ENCODE results near the gene CDC20.

Gene CDC20

DNA sequence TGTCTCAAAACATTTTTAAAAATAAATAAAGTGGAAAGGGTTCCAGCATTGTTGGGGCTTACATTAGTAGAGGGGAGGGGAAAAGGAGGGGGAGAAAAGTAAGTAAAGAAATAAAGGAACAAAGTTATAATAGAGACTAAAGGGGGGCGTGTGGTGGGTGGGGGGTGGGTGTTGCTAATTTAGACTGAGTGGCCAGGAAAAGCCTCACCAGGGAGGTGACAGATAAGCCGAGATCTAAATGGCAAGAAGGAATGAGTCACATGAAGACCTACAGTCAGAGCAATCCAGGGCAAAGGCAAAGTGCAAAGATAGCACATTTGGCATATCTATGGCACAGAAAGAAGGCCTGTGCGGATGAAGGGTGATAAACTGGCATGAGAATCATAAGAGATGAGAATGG lies 13.7 kb upstream of the CDC20 start:
- DNase-seq (ENCODE audit: low spot score) = no peak
- TF ChIP-seq, protein P1, sequence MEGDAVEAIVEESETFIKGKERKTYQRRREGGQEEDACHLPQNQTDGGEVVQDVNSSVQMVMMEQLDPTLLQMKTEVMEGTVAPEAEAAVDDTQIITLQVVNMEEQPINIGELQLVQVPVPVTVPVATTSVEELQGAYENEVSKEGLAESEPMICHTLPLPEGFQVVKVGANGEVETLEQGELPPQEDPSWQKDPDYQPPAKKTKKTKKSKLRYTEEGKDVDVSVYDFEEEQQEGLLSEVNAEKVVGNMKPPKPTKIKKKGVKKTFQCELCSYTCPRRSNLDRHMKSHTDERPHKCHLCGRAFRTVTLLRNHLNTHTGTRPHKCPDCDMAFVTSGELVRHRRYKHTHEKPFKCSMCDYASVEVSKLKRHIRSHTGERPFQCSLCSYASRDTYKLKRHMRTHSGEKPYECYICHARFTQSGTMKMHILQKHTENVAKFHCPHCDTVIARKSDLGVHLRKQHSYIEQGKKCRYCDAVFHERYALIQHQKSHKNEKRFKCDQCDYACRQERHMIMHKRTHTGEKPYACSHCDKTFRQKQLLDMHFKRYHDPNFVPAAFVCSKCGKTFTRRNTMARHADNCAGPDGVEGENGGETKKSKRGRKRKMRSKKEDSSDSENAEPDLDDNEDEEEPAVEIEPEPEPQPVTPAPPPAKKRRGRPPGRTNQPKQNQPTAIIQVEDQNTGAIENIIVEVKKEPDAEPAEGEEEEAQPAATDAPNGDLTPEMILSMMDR (IDR thresholded peaks at IDR 0.05; ENCODE audit: extremely low read depth, missing control alignments) = no peak

DNA sequence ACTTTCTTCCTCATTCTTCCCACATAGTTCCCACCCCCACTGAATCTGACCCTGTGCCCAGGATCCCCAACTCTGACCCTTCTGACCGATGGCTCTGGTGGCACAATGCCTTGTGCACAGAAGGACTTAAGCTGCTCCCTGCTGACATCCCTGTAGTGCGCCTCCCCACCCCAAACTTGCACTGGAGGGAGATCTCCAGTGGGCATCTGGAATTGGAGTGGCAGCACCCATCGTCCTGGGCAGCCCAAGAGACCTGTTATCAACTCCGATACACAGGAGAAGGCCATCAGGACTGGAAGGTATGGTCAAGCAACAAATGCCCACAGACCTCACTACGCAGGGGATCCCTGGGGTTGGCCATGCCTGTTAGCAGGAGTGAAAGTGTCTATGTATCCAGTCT lies 12.1 kb upstream of the CDC20 start:
- DNase-seq (ENCODE audit: low spot score) = no peak
- TF ChIP-seq, protein P1 (IDR thresholded peaks at IDR 0.05; ENCODE audit: extremely low read depth, missing control alignments) = no peak

GRCh38 chr1:43348343-43348808 lies 10.4 kb upstream of the CDC20 start:
- TF ChIP-seq, protein P1 (IDR thresholded peaks at IDR 0.05; ENCODE audit: extremely low read depth, missing control alignments) = no peak
- no peak for DNase-seq (ENCODE audit: low spot score)

- peak; percentile 67 for DNase-seq (ENCODE audit: low spot score)
These were observed 9.8 kb upstream of the CDC20 start for GRCh38 chr1:43348809-43349593.

DNA sequence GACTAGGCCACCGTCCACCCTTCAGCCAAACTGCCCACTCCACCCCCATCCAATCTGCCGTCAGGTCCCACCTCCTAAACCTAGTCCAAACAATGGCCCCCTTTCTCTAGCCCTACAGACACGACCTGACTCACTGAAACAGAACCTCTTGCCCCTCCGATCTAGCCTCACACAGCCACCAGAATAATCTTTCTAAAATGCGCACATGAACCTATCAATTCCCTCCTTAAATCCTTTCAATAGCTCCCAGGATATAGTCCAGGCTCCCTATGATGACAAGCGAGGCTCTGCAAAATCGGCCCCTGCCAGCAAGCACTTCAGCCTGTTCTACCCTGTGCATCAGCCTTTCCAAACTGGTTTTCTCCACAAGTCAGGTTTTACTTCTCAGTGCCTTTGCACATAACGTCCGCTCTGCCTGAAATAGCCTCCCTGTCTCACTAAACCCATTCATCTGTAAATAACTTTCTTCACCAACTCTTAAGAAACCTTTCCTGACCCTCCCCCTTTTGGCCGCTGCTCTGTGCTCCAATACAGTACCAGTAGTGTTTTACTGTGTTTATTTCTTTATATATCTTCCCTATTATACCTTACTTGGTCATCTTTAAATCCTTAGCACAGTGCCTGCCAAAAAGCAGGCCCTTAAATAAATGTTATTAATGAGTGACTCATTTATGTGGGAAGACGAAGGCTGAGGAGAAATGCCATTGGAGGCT lies 9.0 kb upstream of the CDC20 start:
- TF ChIP-seq, protein P1 (IDR thresholded peaks at IDR 0.05; ENCODE audit: extremely low read depth, missing control alignments) = no peak
- no peak for DNase-seq (ENCODE audit: low spot score)

More at GRCh38 chr1:43348809-43349593, 9.8 kb upstream of the CDC20 start:
- TF ChIP-seq, protein P1 (IDR thresholded peaks at IDR 0.05; ENCODE audit: extremely low read depth, missing control alignments) = no peak

DNA sequence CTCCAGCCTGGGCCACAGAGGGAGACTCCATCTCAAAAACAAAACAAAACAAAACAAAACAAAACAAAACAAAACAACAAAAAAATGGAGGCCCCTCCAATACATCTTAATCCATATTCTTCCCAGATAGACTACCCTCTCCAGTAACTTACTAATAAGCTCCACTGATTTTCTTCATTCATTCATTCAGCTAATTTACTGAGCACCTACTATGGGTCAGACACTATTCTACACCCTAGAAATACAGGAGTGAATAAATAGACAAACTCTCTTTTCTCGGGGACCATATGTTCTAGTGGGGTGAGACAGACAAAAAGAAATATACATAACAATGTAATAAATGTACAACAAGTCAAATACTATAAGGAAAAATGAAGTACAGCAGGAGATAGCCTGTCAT lies 7.8 kb upstream of the CDC20 start:
- no peak for DNase-seq (ENCODE audit: low spot score)
- TF ChIP-seq, protein P1 (IDR thresholded peaks at IDR 0.05; ENCODE audit: extremely low read depth, missing control alignments) = no peak
